HepG2 (cell line): ENCODE measurements around the gene CACTIN.

Source experiments
- TF ChIP-seq, protein P1 (sequence below): sonication (generic); formaldehyde crosslinking; IDR thresholded peaks from 2 replicates; pipeline ENCODE4 v1.4.0; 2020; ENCODE audit warnings: missing genetic modification reagents, borderline replicate concordance
- TF ChIP-seq, protein P2 (sequence below): sonication (generic); formaldehyde crosslinking; IDR thresholded peaks from 2 replicates; pipeline ENCODE4 v1.4.0; 2020; ENCODE audit warnings: missing genetic modification reagents, borderline replicate concordance

DNA sequence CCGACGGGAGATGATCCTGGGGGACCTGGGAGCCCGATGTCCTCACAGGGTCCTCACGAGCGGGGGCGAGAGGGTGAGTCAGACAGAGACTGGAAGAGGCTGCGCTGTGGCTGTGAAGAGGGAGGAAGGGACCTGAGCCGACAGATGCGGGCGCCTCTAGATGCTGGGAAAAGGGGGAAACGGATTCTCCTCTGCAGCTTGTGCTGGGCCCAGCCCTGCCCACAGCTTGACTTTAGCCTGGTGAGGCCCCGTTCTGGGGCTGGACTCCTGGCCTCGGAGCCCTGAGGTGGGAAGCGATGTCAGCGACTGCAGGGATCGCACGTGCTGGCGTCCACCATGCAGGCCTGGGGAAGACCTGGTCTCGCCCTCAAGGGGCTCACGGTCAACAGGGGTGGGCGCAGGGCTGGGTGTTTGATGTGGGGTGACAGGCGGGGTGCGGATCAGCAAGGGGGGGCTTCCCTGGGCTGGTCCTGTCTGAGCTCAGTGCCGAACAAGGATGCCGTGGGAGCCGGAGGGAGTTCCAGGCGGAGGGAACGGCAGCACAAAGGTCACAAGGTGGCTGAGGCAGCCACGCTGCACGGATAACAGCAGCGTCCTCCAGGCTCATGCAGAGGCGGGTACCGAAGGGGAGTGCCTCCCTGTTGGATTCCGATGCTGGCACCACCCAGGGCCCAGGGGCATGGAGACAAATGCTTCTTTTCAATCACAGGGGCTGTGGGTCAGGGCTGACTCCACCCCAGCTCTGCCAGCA, 41.9 kb upstream of the CACTIN start:
- TF ChIP-seq, protein P1, sequence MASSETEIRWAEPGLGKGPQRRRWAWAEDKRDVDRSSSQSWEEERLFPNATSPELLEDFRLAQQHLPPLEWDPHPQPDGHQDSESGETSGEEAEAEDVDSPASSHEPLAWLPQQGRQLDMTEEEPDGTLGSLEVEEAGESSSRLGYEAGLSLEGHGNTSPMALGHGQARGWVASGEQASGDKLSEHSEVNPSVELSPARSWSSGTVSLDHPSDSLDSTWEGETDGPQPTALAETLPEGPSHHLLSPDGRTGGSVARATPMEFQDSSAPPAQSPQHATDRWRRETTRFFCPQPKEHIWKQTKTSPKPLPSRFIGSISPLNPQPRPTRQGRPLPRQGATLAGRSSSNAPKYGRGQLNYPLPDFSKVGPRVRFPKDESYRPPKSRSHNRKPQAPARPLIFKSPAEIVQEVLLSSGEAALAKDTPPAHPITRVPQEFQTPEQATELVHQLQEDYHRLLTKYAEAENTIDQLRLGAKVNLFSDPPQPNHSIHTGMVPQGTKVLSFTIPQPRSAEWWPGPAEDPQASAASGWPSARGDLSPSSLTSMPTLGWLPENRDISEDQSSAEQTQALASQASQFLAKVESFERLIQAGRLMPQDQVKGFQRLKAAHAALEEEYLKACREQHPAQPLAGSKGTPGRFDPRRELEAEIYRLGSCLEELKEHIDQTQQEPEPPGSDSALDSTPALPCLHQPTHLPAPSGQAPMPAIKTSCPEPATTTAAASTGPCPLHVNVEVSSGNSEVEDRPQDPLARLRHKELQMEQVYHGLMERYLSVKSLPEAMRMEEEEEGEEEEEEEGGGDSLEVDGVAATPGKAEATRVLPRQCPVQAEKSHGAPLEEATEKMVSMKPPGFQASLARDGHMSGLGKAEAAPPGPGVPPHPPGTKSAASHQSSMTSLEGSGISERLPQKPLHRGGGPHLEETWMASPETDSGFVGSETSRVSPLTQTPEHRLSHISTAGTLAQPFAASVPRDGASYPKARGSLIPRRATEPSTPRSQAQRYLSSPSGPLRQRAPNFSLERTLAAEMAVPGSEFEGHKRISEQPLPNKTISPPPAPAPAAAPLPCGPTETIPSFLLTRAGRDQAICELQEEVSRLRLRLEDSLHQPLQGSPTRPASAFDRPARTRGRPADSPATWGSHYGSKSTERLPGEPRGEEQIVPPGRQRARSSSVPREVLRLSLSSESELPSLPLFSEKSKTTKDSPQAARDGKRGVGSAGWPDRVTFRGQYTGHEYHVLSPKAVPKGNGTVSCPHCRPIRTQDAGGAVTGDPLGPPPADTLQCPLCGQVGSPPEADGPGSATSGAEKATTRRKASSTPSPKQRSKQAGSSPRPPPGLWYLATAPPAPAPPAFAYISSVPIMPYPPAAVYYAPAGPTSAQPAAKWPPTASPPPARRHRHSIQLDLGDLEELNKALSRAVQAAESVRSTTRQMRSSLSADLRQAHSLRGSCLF (CRISPR knock-in tag): no peak
- TF ChIP-seq, protein P2, sequence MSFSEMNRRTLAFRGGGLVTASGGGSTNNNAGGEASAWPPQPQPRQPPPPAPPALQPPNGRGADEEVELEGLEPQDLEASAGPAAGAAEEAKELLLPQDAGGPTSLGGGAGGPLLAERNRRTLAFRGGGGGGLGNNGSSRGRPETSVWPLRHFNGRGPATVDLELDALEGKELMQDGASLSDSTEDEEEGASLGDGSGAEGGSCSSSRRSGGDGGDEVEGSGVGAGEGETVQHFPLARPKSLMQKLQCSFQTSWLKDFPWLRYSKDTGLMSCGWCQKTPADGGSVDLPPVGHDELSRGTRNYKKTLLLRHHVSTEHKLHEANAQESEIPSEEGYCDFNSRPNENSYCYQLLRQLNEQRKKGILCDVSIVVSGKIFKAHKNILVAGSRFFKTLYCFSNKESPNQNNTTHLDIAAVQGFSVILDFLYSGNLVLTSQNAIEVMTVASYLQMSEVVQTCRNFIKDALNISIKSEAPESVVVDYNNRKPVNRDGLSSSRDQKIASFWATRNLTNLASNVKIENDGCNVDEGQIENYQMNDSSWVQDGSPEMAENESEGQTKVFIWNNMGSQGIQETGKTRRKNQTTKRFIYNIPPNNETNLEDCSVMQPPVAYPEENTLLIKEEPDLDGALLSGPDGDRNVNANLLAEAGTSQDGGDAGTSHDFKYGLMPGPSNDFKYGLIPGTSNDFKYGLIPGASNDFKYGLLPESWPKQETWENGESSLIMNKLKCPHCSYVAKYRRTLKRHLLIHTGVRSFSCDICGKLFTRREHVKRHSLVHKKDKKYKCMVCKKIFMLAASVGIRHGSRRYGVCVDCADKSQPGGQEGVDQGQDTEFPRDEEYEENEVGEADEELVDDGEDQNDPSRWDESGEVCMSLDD (CRISPR knock-in tag): no peak
